ENCODE measurements around the gene SCAI. TPM values are rescaled to one million over a fixed set of nuclear protein-coding genes. Genes with fewer than 3 reads are reported as not detected.
"Not testable (repeated sequence)": the region's sequence is repeated elsewhere in the genome, so short reads cannot be mapped to it uniquely, and the experiment has no call there.

Gene SCAI
- polyA plus RNA-seq, 4 donors, result under 0.01 to 7.2 (median 0.69) TPM

- H3K36me3 ChIP-seq (ENCODE audit: control insufficient read depth in 3 of 3, insufficient read depth in 2 of 3, low read depth in 1 of 3, low read length in 3 of 3), result peaks cover 0 to 13% (median 4%) of the 10 kb centered on the region in 3 donors
- H3K27ac ChIP-seq (ENCODE audit: low read depth in 1 of 3, low read length in 2 of 3), result no peak overlapping the region
- H3K4me1 ChIP-seq (ENCODE audit: control insufficient read depth in 3 of 3, insufficient read depth in 2 of 3, low read depth in 1 of 3, low read length in 2 of 3), result no peaks in the 10 kb centered on the region
- FAIRE-seq (no peak), DNase-seq (no peak)
- 73 to 97% (median 89%) methylated on average over 2 of the region's 2 CpGs for WGBS, 3 donors
- no peaks in the 10 kb centered on the region for H3K27me3 ChIP-seq (ENCODE audit: control insufficient read depth in 3 of 3, insufficient read depth in 3 of 3, low read length in 3 of 3)
- H3K4me3 ChIP-seq (ENCODE audit: low read depth in 1 of 3, low read length in 3 of 3), result no peak overlapping the region
- H3K9me3 ChIP-seq (ENCODE audit: control insufficient read depth in 2 of 2, insufficient read depth in 1 of 2, low read depth in 1 of 2, low read length in 1 of 2), result no peaks in the 10 kb centered on the region
Observed at GRCh38 chr9:124972241-124972770, 171.0 kb downstream of the SCAI start.

- FAIRE-seq, result no peak
- no peak for DNase-seq
- Histone ChIP-seq H3K4me1 (ENCODE audit: control insufficient read depth in 3 of 3, insufficient read depth in 2 of 3, low read depth in 1 of 3, low read length in 2 of 3) (no peaks in the 10 kb centered on the region), H3K36me3 (ENCODE audit: control insufficient read depth in 3 of 3, insufficient read depth in 2 of 3, low read depth in 1 of 3, low read length in 3 of 3) (peaks cover 0 to 12% (median 4%) of the 10 kb centered on the region in 3 donors), H3K27ac (ENCODE audit: low read depth in 1 of 3, low read length in 2 of 3) (no peak overlapping the region), H3K4me3 (ENCODE audit: low read depth in 1 of 3, low read length in 3 of 3) (no peak overlapping the region), H3K9me3 (ENCODE audit: control insufficient read depth in 2 of 2, insufficient read depth in 1 of 2, low read depth in 1 of 2, low read length in 1 of 2) (no peaks in the 10 kb centered on the region), H3K27me3 (ENCODE audit: control insufficient read depth in 3 of 3, insufficient read depth in 3 of 3, low read length in 3 of 3) (no peaks in the 10 kb centered on the region)
- 86 to 96% (median 95%) methylated on average over 2 of the region's 2 CpGs for WGBS, 3 donors
Observed at GRCh38 chr9:124969401-124969800, 173.9 kb downstream of the SCAI start.

- no peaks in the 10 kb centered on the region for H3K27me3 ChIP-seq (ENCODE audit: control insufficient read depth in 3 of 3, insufficient read depth in 3 of 3, low read length in 3 of 3)
- FAIRE-seq (no peak), DNase-seq (no peak)
- 94 to 96% (median 95%) methylated on average over 9 of the region's 9 CpGs for WGBS, 3 donors
- H3K9me3 ChIP-seq (ENCODE audit: control insufficient read depth in 2 of 2, insufficient read depth in 1 of 2, low read depth in 1 of 2, low read length in 1 of 2), result no peaks in the 10 kb centered on the region
- no peaks in the 10 kb centered on the region for H3K4me1 ChIP-seq (ENCODE audit: control insufficient read depth in 3 of 3, insufficient read depth in 2 of 3, low read depth in 1 of 3, low read length in 2 of 3)
- peaks cover 0 to 8% (median 4%) of the 10 kb centered on the region in 3 donors for H3K36me3 ChIP-seq (ENCODE audit: control insufficient read depth in 3 of 3, insufficient read depth in 2 of 3, low read depth in 1 of 3, low read length in 3 of 3)
- no peak overlapping the region for H3K4me3 ChIP-seq (ENCODE audit: low read depth in 1 of 3, low read length in 3 of 3)
- no peak overlapping the region for H3K27ac ChIP-seq (ENCODE audit: low read depth in 1 of 3, low read length in 2 of 3)
Observed at GRCh38 chr9:124968238-124968637, 175.1 kb downstream of the SCAI start.

GRCh38 chr9:124965775-124966568 is 177.4 kb downstream of the SCAI start:
- FAIRE-seq; H3K4me3 ChIP-seq (ENCODE audit: low read depth in 1 of 3, low read length in 3 of 3); H3K36me3 ChIP-seq (ENCODE audit: control insufficient read depth in 3 of 3, insufficient read depth in 2 of 3, low read depth in 1 of 3, low read length in 3 of 3); H3K27me3 ChIP-seq (ENCODE audit: control insufficient read depth in 3 of 3, insufficient read depth in 3 of 3, low read length in 3 of 3); H3K27ac ChIP-seq (ENCODE audit: low read depth in 1 of 3, low read length in 2 of 3); H3K9me3 ChIP-seq (ENCODE audit: control insufficient read depth in 2 of 2, insufficient read depth in 1 of 2, low read depth in 1 of 2, low read length in 1 of 2); H3K4me1 ChIP-seq (ENCODE audit: control insufficient read depth in 3 of 3, insufficient read depth in 2 of 3, low read depth in 1 of 3, low read length in 2 of 3): not testable (repeated sequence)
- WGBS, 3 donors, result 62 to 90% (median 72%) methylated on average over 3 to 5 of the region's 5 CpGs
- DNase-seq, result peak in 1 of 2 donors; percentile 10

- FAIRE-seq (no peak), DNase-seq (peak in 1 of 2 donors; percentile 12)
- Histone ChIP-seq H3K4me1 (ENCODE audit: control insufficient read depth in 3 of 3, insufficient read depth in 2 of 3, low read depth in 1 of 3, low read length in 2 of 3) (no peaks in the 10 kb centered on the region), H3K27ac (ENCODE audit: low read depth in 1 of 3, low read length in 2 of 3) (no peak overlapping the region), H3K27me3 (ENCODE audit: control insufficient read depth in 3 of 3, insufficient read depth in 3 of 3, low read length in 3 of 3) (no peaks in the 10 kb centered on the region), H3K9me3 (ENCODE audit: control insufficient read depth in 2 of 2, insufficient read depth in 1 of 2, low read depth in 1 of 2, low read length in 1 of 2) (no peaks in the 10 kb centered on the region), H3K4me3 (ENCODE audit: low read depth in 1 of 3, low read length in 3 of 3) (no peak overlapping the region), H3K36me3 (ENCODE audit: control insufficient read depth in 3 of 3, insufficient read depth in 2 of 3, low read depth in 1 of 3, low read length in 3 of 3) (peaks cover 0 to 4% (median 0%) of the 10 kb centered on the region in 3 donors)
- WGBS, 3 donors, result 11 to 47% (median 21%) methylated on average over 2 of the region's 2 CpGs
Observed at GRCh38 chr9:124964604-124965003, 178.7 kb downstream of the SCAI start.

GRCh38 chr9:124964056-124964455 is 179.3 kb downstream of the SCAI start:
- Histone ChIP-seq H3K9me3 (ENCODE audit: control insufficient read depth in 2 of 2, insufficient read depth in 1 of 2, low read depth in 1 of 2, low read length in 1 of 2) (no peaks in the 10 kb centered on the region), H3K4me3 (ENCODE audit: low read depth in 1 of 3, low read length in 3 of 3) (no peak overlapping the region), H3K36me3 (ENCODE audit: control insufficient read depth in 3 of 3, insufficient read depth in 2 of 3, low read depth in 1 of 3, low read length in 3 of 3) (peaks cover 0 to 4% (median 0%) of the 10 kb centered on the region in 3 donors), H3K27me3 (ENCODE audit: control insufficient read depth in 3 of 3, insufficient read depth in 3 of 3, low read length in 3 of 3) (no peaks in the 10 kb centered on the region), H3K27ac (ENCODE audit: low read depth in 1 of 3, low read length in 2 of 3) (no peak overlapping the region), H3K4me1 (ENCODE audit: control insufficient read depth in 3 of 3, insufficient read depth in 2 of 3, low read depth in 1 of 3, low read length in 2 of 3) (no peaks in the 10 kb centered on the region)
- FAIRE-seq (no peak), DNase-seq (no peak)
- WGBS, 3 donors, result 86 to 100% (median 95%) methylated on average over 2 of the region's 2 CpGs

GRCh38 chr9:124960409-124960752 is 182.9 kb downstream of the SCAI start:
- FAIRE-seq, result no peak
- DNase-seq, result no peak
- H3K27ac ChIP-seq (ENCODE audit: low read depth in 1 of 3, low read length in 2 of 3), result no peak overlapping the region
- no peaks in the 10 kb centered on the region for H3K27me3 ChIP-seq (ENCODE audit: control insufficient read depth in 3 of 3, insufficient read depth in 3 of 3, low read length in 3 of 3)
- no peaks in the 10 kb centered on the region for H3K36me3 ChIP-seq (ENCODE audit: control insufficient read depth in 3 of 3, insufficient read depth in 2 of 3, low read depth in 1 of 3, low read length in 3 of 3)
- 91% methylated on average over 2 of the region's 2 CpGs for WGBS, 3 donors
- no peaks in the 10 kb centered on the region for H3K9me3 ChIP-seq (ENCODE audit: control insufficient read depth in 2 of 2, insufficient read depth in 1 of 2, low read depth in 1 of 2, low read length in 1 of 2)
- no peak overlapping the region for H3K4me3 ChIP-seq (ENCODE audit: low read depth in 1 of 3, low read length in 3 of 3)
- H3K4me1 ChIP-seq (ENCODE audit: control insufficient read depth in 3 of 3, insufficient read depth in 2 of 3, low read depth in 1 of 3, low read length in 2 of 3), result no peaks in the 10 kb centered on the region

GRCh38 chr9:124959671-124960408 is 183.5 kb downstream of the SCAI start:
- not testable (repeated sequence) for H3K9me3 ChIP-seq (ENCODE audit: control insufficient read depth in 2 of 2, insufficient read depth in 1 of 2, low read depth in 1 of 2, low read length in 1 of 2); FAIRE-seq; H3K4me1 ChIP-seq (ENCODE audit: control insufficient read depth in 3 of 3, insufficient read depth in 2 of 3, low read depth in 1 of 3, low read length in 2 of 3); H3K27ac ChIP-seq (ENCODE audit: low read depth in 1 of 3, low read length in 2 of 3); H3K27me3 ChIP-seq (ENCODE audit: control insufficient read depth in 3 of 3, insufficient read depth in 3 of 3, low read length in 3 of 3); DNase-seq; H3K4me3 ChIP-seq (ENCODE audit: low read depth in 1 of 3, low read length in 3 of 3); H3K36me3 ChIP-seq (ENCODE audit: control insufficient read depth in 3 of 3, insufficient read depth in 2 of 3, low read depth in 1 of 3, low read length in 3 of 3)
- 91 to 99% (median 96%) methylated on average over 8 to 9 of the region's 9 CpGs for WGBS, 3 donors

Measured in small intestine (tissue), 7 donors.